OCI-LY3 (cell line): ENCODE results near the gene C1orf21.

Experiments used
- H2AFZ ChIP-seq: fragments of 200-600, 300-600 bp; shearing (Covaris generic); 2 replicates; pipeline ENCODE4 v1.6.0; 2014; ENCODE audit warnings: antibody characterized with exemption, low read depth, low read length
- H3K27ac ChIP-seq: fragments of 200-600, 300-600 bp; sonication (generic); 2 replicates; pipeline ENCODE4 v1.5.1; 2014; ENCODE audit warnings: mild to moderate bottlenecking, low read length, moderate library complexity, mixed read lengths
- H3K27me3 ChIP-seq: fragments of 200-600, 300-600 bp; sonication (generic); 2 replicates; pipeline ENCODE4 v1.6.1; 2014; ENCODE audit warnings: low read depth, low read length, mixed read lengths
- H3K36me3 ChIP-seq: fragments of 200-600, 300-600 bp; sonication (generic); replicated peaks from 2 replicates; pipeline ENCODE3; 2014; ENCODE audit warnings: low read depth, low read length, mixed read lengths
- H3K4me1 ChIP-seq: fragments of 300-600, 200-600 bp; sonication (generic); 2 replicates; pipeline ENCODE4 v1.6.1; 2014; ENCODE audit warnings: low read length, mixed read lengths
- H3K4me2 ChIP-seq: fragments of 200-600, 300-600 bp; sonication (generic); 2 replicates; pipeline ENCODE4 v1.6.1; 2014; ENCODE audit warnings: low read length, mixed read lengths
- H3K4me3 ChIP-seq: fragments of 300-600, 200-600 bp; sonication (generic); 2 replicates; pipeline ENCODE4 v1.5.1; 2014; ENCODE audit warnings: antibody characterized with exemption, mild to moderate bottlenecking, low read length, moderate library complexity
- H3K79me2 ChIP-seq: fragments of 300-600, 200-600 bp; shearing (Covaris generic); 2 replicates; pipeline ENCODE4 v1.6.1; 2014; ENCODE audit warnings: mild to moderate bottlenecking, low read length, mixed read lengths
- H3K9ac ChIP-seq: fragments of 300-600, 200-600 bp; shearing (Covaris generic); 2 replicates; pipeline ENCODE4 v1.6.0; 2014; ENCODE audit warnings: mild to moderate bottlenecking, low read length, moderate library complexity
- H3K9me3 ChIP-seq: fragments of 200-600, 300-600 bp; shearing (Covaris generic); 2 replicates; pipeline ENCODE4 v1.6.1; 2014; ENCODE audit warnings: low read length, mixed read lengths; ENCODE audit not compliant: insufficient read depth
- H4K20me1 ChIP-seq: fragments of 200-600, 300-600 bp; sonication (generic); 2 replicates; pipeline ENCODE4 v1.6.1; 2016; ENCODE audit warnings: low read length, mixed read lengths; ENCODE audit not compliant: insufficient read depth
- CTCF ChIP-seq: fragments of 200-600, 300-600 bp; sonication (generic); IDR thresholded peaks from 2 replicates; pipeline ENCODE4 v1.5.1; 2014; ENCODE audit warnings: antibody characterized with exemption, low read length, low read depth
- EZH2phosphoT487 ChIP-seq: fragments of 200-600 bp; shearing (Covaris generic); IDR thresholded peaks from 2 replicates; pipeline ENCODE4 v1.6.1; 2018; ENCODE audit warnings: antibody characterized with exemption, mixed run types, low read depth

The C1orf21 gene

GRCh38 chr1:184392067-184392466, 5.2 kb downstream of the C1orf21 start:
- no peaks in the 10 kb centered on the region for H3K36me3 ChIP-seq
- no peak overlapping the region for H3K4me2 ChIP-seq
- peaks cover 49% of the 10 kb centered on the region for H3K79me2 ChIP-seq
- H3K27ac ChIP-seq = no peak overlapping the region
- peaks cover 7% of the 10 kb centered on the region; the same call in 1 of the 2 replicates for H3K27me3 ChIP-seq
- no peak overlapping the region for H3K4me3 ChIP-seq
- no peaks in the 10 kb centered on the region for H3K9me3 ChIP-seq
- H3K9ac ChIP-seq = no peak overlapping the region
- peaks cover 18% of the 10 kb centered on the region; the same call in 1 of the 2 replicates for H4K20me1 ChIP-seq
- H3K4me1 ChIP-seq = peaks cover 39% of the 10 kb centered on the region
- TF ChIP-seq EZH2phosphoT487 (no peak), CTCF (no peak)
- no peak overlapping the region for H2AFZ ChIP-seq

- Histone ChIP-seq H3K9ac (no peak overlapping the region), H3K27ac (no peak overlapping the region), H3K4me1 (peaks cover 39% of the 10 kb centered on the region), H3K36me3 (no peaks in the 10 kb centered on the region), H2AFZ (no peak overlapping the region), H3K4me3 (no peak overlapping the region), H3K9me3 (no peaks in the 10 kb centered on the region), H4K20me1 (peaks cover 18% of the 10 kb centered on the region; the same call in 1 of the 2 replicates), H3K27me3 (peaks cover 7% of the 10 kb centered on the region; the same call in 1 of the 2 replicates), H3K79me2 (peaks cover 48% of the 10 kb centered on the region), H3K4me2 (no peak overlapping the region)
- TF ChIP-seq CTCF (no peak), EZH2phosphoT487 (no peak)
Observed at GRCh38 chr1:184392779-184393522, 6.1 kb downstream of the C1orf21 start.

- H2AFZ ChIP-seq = no peak overlapping the region
- peaks cover 1% of the 10 kb centered on the region; the same call in 1 of the 2 replicates for H3K27me3 ChIP-seq
- peaks cover 18% of the 10 kb centered on the region; the same call in 1 of the 2 replicates for H4K20me1 ChIP-seq
- no peaks in the 10 kb centered on the region for H3K36me3 ChIP-seq
- peaks cover 32% of the 10 kb centered on the region for H3K4me1 ChIP-seq
- no peak overlapping the region for H3K4me3 ChIP-seq
- no peak overlapping the region for H3K4me2 ChIP-seq
- H3K9ac ChIP-seq = no peak overlapping the region
- peaks cover 44% of the 10 kb centered on the region for H3K79me2 ChIP-seq
- H3K9me3 ChIP-seq = no peaks in the 10 kb centered on the region
- TF ChIP-seq CTCF = no peak
- TF ChIP-seq EZH2phosphoT487 = no peak
- no peak overlapping the region for H3K27ac ChIP-seq
Observed at GRCh38 chr1:184393962-184394361, 7.1 kb downstream of the C1orf21 start.

GRCh38 chr1:184395370-184395769, 8.5 kb downstream of the C1orf21 start:
- peak overlapping the region; percentile 70 for H3K4me2 ChIP-seq
- peaks cover 46% of the 10 kb centered on the region for H3K4me1 ChIP-seq
- no peaks in the 10 kb centered on the region for H3K36me3 ChIP-seq
- H3K79me2 ChIP-seq = peaks cover 36% of the 10 kb centered on the region
- no peak overlapping the region for H2AFZ ChIP-seq
- no peak for TF ChIP-seq EZH2phosphoT487
- no peak for TF ChIP-seq CTCF
- H3K9ac ChIP-seq = no peak overlapping the region
- H3K9me3 ChIP-seq = no peaks in the 10 kb centered on the region
- 0 out of 2 replicates have a peak overlapping the region, but pooled peaks have one; percentile 15 for H3K4me3 ChIP-seq
- H3K27me3 ChIP-seq = no peaks in the 10 kb centered on the region
- peaks cover 15% of the 10 kb centered on the region; the same call in 1 of the 2 replicates for H4K20me1 ChIP-seq
- H3K27ac ChIP-seq = peak overlapping the region; percentile 34; the same call in 1 of the 2 replicates
